NCI-H82 (cell line): ENCODE results near the gene PAK1IP1.
"Not testable (repeated sequence)": the region's sequence is repeated elsewhere in the genome, so short reads cannot be mapped to it uniquely, and the experiment has no call there.

Source experiments
- DNase-seq: peaks from one replicate; lab custom pipeline; 2025; lab: John Stamatoyannopoulos, UW

Gene PAK1IP1

GRCh38 chr6:10743515-10743914 lies 48.7 kb downstream of the PAK1IP1 start:
- no peak for DNase-seq

DNA sequence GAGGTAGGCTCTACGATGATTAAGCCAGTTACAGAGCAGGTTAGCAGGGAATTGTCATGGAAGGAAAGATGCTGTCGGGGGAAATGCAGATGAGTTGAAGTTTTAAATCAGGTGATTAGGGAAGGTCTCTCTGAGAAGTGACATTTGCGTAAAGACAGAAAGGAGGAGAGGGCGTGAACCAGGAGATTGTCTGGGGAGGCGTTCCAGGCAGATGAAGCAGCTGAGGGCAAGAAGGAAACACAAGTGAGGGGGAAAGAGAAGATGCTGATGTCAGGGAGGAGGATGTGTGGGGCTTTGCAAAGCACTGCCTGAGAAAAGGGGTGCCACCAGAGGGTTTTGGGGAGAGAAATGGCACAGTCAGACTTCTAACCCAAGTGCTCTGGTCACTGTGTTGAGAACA lies 50.3 kb downstream of the PAK1IP1 start:
- no peak for DNase-seq

DNA sequence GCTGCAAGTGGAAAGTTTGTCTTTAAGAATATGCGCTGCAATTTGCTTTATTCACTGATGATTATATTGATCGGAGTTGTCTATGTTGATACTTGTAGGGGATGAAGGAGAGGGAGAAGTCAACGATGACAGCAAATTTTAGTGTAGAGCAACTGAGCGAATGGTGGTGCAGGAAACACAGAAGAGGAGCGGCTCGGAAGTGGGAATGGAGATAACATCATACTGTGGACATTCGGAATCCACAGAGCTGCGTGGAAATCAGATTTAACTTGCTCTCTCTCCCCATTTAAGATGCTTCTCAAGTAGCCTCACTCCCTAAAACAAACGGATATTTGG lies 52.1 kb downstream of the PAK1IP1 start:
- no peak for DNase-seq

DNA sequence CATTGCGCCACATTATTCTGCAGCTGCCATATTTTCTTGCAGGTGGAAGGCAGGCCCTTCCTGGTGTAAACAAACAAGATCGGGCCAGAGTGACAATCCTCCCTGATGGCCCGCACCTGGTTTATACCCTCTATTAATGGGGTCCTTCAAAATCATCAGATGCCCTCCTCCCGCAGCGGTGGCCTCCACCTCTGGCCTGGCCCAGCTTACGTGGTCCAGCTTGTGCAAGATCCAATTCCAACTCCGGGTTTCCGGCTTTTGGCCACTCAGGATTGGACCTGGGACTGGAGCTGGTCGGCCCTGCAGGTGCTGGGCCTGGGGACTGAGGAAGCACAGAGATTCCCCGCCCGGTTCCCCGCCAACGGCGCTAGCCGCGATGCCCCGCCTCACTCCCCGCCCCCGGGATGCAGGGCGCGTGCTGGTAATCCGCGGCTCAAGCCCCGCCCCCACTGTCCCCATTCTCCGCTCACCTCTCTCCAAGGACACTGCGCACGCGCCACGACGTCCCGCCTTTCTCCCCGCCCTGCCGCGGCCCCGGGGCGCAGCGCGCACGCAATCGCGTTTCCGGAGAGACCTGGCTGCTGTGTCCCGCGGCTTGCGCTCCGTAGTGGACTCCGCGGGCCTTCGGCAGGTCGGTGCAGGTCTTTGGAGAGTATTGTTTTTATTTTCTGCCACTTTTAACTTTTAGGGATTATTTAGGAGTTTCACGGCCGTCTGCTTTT lies 52.6 kb downstream of the PAK1IP1 start, which contains the start of gene TMEM14B:
Gene TMEM14B, plus strand, starts transcription at position 555 of the 722 bp plus-strand sequence. CDS start 1,441 bp downstream, outside the sequence.
- peak; percentile 100 for DNase-seq

GRCh38 chr6:10749734-10750133 lies 55.0 kb downstream of the PAK1IP1 start:
- DNase-seq = no peak

- DNase-seq = not testable (repeated sequence)
Observed at GRCh38 chr6:10750568-10750967, 55.8 kb downstream of the PAK1IP1 start.

- DNase-seq = not testable (repeated sequence)
Observed at GRCh38 chr6:10751757-10752156, 57.0 kb downstream of the PAK1IP1 start.

DNA sequence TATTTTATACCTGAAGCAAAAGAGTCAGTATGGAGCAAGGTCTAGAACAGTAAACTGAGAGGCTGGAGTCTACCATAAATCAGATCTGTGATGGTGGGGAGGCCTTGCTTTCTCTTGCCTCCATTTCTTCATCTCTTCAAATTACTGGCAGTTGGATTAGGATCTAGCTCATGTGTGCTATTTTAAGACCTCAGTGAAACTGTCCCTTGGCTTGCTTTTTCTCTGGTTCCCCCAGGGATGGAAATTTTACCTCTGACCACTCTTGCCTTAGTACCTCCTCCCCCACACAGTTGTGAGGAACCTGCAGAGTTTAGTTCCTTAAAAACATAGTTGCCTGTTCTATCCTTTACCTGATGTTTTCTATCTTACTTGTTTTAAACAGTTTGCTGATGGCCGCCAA lies 61.3 kb downstream of the PAK1IP1 start:
- DNase-seq = no peak
